B cell (primary cell): ENCODE measurements around the gene GNLY.

Source experiments
- CTCF ChIP-seq: fragments of 200-600 bp; IDR thresholded peaks from one replicate; pipeline ENCODE4 v1.8.0; 2022; ENCODE audit warnings: antibody characterized with exemption, mild to moderate bottlenecking
- EZH2 ChIP-seq: IDR thresholded peaks from 2 replicates; pipeline ENCODE4 v1.6.1; 2012; ENCODE audit warnings: borderline replicate concordance, low read depth, mild to moderate bottlenecking, moderate library complexity, low read length; ENCODE audit not compliant: insufficient read depth, poor library complexity, severe bottlenecking

GRCh38 chr2:85731606-85732005, 37.4 kb downstream of the GNLY start:
- TF ChIP-seq EZH2, result no peak
- TF ChIP-seq CTCF, result no peak
